OCI-LY7 (cell line): ENCODE measurements around the gene APBB1IP.

Experiments used
- CTCF ChIP-seq: fragments of 200-600 bp; sonication (generic); conservative IDR thresholded peaks from 2 replicates; pipeline ENCODE4 v1.5.1; 2014; ENCODE audit warnings: mild to moderate bottlenecking, antibody characterized with exemption, low read length, moderate library complexity, mixed read lengths
- EZH2phosphoT487 ChIP-seq: fragments of 200-600 bp; sonication (generic); IDR thresholded peaks from 2 replicates; pipeline ENCODE4 v1.6.1; 2018; ENCODE audit warnings: low read depth, borderline replicate concordance, mild to moderate bottlenecking, mixed run types, antibody characterized with exemption, low read length, moderate library complexity, mixed read lengths

DNA sequence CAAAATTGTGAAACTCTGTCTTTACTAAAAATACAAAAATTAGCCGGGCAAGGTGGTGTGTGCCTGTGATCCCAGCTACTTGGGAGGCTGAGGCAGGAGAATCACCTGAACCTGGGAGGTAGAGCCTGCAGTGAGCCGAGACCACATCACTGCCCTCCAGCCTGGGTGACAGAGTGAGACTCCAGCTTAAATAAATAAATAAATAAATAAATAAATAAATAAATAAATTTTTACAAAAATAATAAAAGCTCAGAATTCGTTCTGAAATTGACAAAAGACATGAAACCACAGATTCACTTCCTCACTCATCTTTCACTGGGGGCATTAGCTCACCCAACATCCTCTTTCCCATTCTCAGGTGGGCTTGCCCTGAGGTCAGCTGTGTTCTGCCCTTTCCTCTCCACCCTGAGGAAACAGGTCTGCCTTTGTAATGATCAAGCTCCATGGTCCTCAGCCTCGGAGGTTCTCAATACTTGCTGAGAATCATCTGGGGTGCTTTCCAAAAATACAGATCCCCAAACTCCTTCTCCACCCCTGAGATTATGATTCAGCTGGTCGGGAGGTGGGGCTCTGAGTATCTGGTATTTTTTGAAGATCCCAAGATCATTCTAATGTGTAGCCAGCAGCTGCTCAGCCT, 29.2 kb upstream of the APBB1IP start:
- no peak for TF ChIP-seq CTCF
- no peak for TF ChIP-seq EZH2phosphoT487
